ENCODE data around the gene MDFI. TPM values are rescaled to one million over a fixed set of nuclear protein-coding genes. Genes with fewer than 3 reads are reported as not detected.

The MDFI gene
- total RNA-seq, 1 donor from 2014 or later: 94.7 TPM

GRCh38 chr6:41651962-41652657, 13.8 kb downstream of the MDFI start:
- Histone ChIP-seq H3K4me1 (no peaks in the 10 kb centered on the region), H3K27ac (no peak overlapping the region), H3K4me3 (no peak overlapping the region), H3K27me3 (no peaks in the 10 kb centered on the region), H3K36me3 (no peaks in the 10 kb centered on the region), H3K9me3 (no peaks in the 10 kb centered on the region)
- intact Hi-C loops (cut with DNase I): no loop called here
- no peak for DNase-seq (ENCODE audit: low spot score in 2 of 2)
- TF ChIP-seq CTCF (IDR thresholded peaks at IDR 0.05): no peak

- intact Hi-C loops (cut with DNase I): no loop called here
Observed at GRCh38 chr6:41652866-41653652, 14.8 kb downstream of the MDFI start.

GRCh38 chr6:41653691-41654090, 15.4 kb downstream of the MDFI start:
- H3K4me1 ChIP-seq: no peaks in the 10 kb centered on the region
- no peak for TF ChIP-seq CTCF (IDR thresholded peaks at IDR 0.05)

More at GRCh38 chr6:41652866-41653652, 14.8 kb downstream of the MDFI start:
- Histone ChIP-seq H3K9me3 (no peaks in the 10 kb centered on the region), H3K36me3 (no peaks in the 10 kb centered on the region), H3K4me3 (no peak overlapping the region), H3K27ac (no peak overlapping the region), H3K27me3 (no peaks in the 10 kb centered on the region), H3K4me1 (no peaks in the 10 kb centered on the region)
- TF ChIP-seq CTCF (IDR thresholded peaks at IDR 0.05): no peak
- no peak for DNase-seq (ENCODE audit: low spot score in 2 of 2)

GRCh38 chr6:41654151-41654697, 16.0 kb downstream of the MDFI start:
- no peak for TF ChIP-seq CTCF (IDR thresholded peaks at IDR 0.05)
- H3K27me3 ChIP-seq: no peaks in the 10 kb centered on the region
- no peak for DNase-seq (ENCODE audit: low spot score in 2 of 2)
- no peaks in the 10 kb centered on the region for H3K9me3 ChIP-seq
- no peaks in the 10 kb centered on the region for H3K4me1 ChIP-seq
- intact Hi-C loops (cut with DNase I): no loop called here
- H3K36me3 ChIP-seq: no peaks in the 10 kb centered on the region
- H3K27ac ChIP-seq: no peak overlapping the region
- H3K4me3 ChIP-seq: no peak overlapping the region

More at GRCh38 chr6:41653691-41654090, 15.4 kb downstream of the MDFI start:
- Histone ChIP-seq H3K9me3 (no peaks in the 10 kb centered on the region), H3K27ac (no peak overlapping the region), H3K4me3 (no peak overlapping the region), H3K36me3 (no peaks in the 10 kb centered on the region), H3K27me3 (no peaks in the 10 kb centered on the region)
- intact Hi-C loops (cut with DNase I): no loop called here
- DNase-seq (ENCODE audit: low spot score in 2 of 2): no peak

- no peaks in the 10 kb centered on the region for H3K36me3 ChIP-seq
- H3K4me3 ChIP-seq: no peak overlapping the region
- no peak for DNase-seq (ENCODE audit: low spot score in 2 of 2)
- H3K27ac ChIP-seq: no peak overlapping the region
- no peaks in the 10 kb centered on the region for H3K9me3 ChIP-seq
- no peaks in the 10 kb centered on the region for H3K27me3 ChIP-seq
- intact Hi-C loops (cut with DNase I): no loop called here
- no peaks in the 10 kb centered on the region for H3K4me1 ChIP-seq
- TF ChIP-seq CTCF (IDR thresholded peaks at IDR 0.05): no peak
Observed at GRCh38 chr6:41654698-41655151, 16.5 kb downstream of the MDFI start.

Measured in ascending aorta (tissue), 2 donors.